Measurements from ENCODE around the gene EPS8.
A peak's percentile ranks its signal among the peaks of the same experiment; 100 is the strongest.

EPS8 gene

DNA sequence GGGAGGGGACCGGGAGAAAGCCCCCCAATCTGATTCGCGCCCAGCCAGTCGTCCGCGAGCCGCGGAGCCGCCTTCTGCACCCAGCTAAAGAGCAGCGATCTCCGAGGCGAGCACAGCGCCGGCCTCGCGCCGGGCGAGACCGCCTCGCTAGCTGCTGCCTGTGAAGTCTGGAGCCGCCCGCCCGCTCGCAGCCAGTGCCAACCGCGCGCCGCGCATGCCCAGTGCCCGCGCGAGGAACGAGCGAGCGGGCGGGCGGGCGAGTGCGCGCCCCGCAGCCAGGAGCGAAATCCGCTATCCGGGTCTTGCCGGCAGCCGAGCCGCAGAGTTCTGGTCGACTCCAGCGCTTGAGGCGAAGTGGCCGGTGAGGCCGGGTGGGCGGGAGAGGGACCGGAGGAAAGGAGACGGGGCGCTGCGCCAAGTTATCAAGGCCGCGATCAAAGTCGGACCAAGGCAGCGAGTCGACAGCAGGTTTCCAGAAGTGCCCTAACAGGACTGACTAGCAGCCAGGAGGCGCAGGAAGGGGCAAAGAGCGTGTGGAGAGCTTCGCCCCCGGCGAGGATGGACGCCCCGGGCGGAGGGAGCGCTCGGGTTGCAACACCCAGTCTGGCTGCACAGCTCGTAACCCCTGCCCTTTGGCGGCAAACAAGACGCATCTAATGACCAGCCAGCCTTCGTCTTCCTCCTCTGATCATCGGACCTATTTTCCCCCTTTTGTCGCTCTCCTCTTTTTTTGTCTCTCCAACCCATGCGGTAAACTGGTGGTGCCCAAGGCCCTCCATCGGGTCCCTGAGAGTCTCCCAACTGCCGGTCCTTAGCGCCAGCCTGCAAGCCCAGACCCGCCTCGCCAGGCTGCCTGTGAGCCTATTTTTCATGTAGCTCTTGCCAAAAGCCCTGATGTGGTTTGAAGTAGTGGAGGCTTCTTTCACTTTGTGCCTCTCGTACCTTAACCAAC is at the start of gene EPS8:
Gene EPS8 (minus strand): TSS at position 169 of the 952 bp plus-strand sequence. CDS start 106,437 bp downstream, outside the sequence.
- peak; percentile 90 for DNase-seq

GRCh38 chr12:15837141-15837790 is 48.1 kb upstream of the EPS8 start:
- DNase-seq, result no peak

- DNase-seq, result no peak
Measured at GRCh38 chr12:15834575-15834974, 45.4 kb upstream of the EPS8 start.

GRCh38 chr12:15831315-15831978 is 42.3 kb upstream of the EPS8 start:
- DNase-seq, result no peak

GRCh38 chr12:15830538-15830937 is 41.4 kb upstream of the EPS8 start:
- DNase-seq, result no peak

DNA sequence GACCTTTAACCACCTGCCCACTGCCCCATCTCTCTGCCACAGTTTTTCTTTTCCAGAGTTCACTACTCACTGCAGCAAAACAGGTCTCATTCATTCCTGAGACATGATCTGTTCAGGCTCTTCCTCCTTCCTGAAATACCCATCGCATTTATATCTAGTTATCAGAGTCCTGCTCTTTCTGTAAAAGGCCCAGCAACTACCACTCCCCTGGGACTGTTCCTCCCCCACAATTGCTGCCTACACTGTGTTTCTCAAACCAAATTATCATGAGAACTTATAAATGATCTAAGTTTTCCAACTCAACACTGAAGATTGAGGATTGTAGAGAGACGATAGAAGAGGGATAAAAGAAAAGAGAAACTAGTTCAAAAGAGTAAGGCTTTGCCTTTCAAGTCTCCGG is 40.8 kb upstream of the EPS8 start:
- DNase-seq, result no peak

DNA sequence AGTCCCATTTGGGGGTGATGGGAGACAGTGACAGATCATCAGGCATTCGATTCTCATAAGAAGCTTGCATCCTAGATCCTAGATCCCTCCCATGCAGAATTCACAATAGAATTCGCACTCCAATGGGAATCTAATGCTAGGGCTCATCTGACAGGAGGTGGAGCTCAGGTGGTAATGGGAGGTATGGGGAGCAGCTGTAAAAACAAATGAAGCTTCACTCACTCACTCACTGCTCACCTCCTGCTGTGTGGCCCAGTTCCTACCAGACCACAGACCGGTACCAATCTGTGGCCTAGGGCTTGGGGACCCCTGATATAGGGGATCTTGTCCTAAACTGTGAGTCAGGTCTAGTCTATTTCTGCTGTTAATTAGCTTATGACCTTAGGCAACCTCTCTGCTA is 40.1 kb upstream of the EPS8 start:
- no peak for DNase-seq

GRCh38 chr12:15827136-15827535 is 37.9 kb upstream of the EPS8 start:
- DNase-seq, result no peak

GRCh38 chr12:15824516-15824915 is 35.3 kb upstream of the EPS8 start:
- no peak for DNase-seq

- DNase-seq, result no peak
Measured at GRCh38 chr12:15823360-15824128, 34.4 kb upstream of the EPS8 start.

GRCh38 chr12:15819644-15820437 is 30.7 kb upstream of the EPS8 start:
- no peak for DNase-seq

- DNase-seq, result no peak
Measured at GRCh38 chr12:15818418-15818817, 29.2 kb upstream of the EPS8 start.

GRCh38 chr12:15815730-15816129 is 26.5 kb upstream of the EPS8 start:
- DNase-seq, result no peak

DNA sequence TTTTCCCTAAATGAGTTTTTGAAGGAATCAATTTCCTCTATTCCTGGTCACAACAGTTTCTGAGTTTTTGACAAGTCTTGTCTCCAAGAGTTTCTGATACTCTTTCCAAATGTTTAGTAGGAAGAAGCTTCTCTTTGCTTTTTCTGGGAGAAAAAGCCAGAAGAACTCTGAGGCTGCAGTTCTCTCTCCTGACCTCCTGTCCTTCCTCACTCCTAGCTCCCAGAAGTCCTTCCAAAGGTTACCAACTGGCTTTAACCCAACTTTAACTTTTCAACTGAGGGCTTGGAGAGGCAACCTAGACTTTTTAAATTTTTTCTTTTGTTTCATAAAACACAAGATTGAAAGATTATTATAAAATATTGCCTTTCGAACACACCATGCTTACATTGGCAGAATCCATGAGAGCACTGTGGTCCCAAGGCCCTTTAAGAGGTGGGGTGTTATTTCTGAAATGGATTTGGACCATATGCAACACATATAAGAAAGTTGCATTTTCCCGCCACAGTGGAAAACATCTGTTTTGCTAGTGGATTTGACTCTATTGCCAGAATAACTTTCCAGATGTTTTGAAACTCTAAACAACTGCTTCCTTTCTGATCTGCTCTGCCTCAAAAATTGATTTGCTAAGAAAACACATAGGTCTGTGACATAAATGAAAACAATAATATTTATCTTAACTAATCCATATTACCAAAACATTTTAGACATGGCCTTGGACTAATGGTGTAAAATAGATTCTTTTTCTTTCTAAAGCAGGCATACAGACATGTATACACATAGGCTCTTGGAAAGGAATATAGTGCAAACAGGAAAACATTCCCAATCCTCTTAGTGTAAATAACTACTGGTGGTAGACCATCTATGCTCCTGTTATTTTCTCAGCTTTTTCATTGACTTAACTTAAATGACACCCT is 22.3 kb upstream of the EPS8 start:
- DNase-seq, result no peak

- DNase-seq, result no peak
Measured at GRCh38 chr12:15808652-15809051, 19.5 kb upstream of the EPS8 start.

GRCh38 chr12:15808250-15808649 is 19.1 kb upstream of the EPS8 start:
- no peak for DNase-seq

GRCh38 chr12:15806826-15807225 is 17.6 kb upstream of the EPS8 start:
- DNase-seq, result no peak

DNA sequence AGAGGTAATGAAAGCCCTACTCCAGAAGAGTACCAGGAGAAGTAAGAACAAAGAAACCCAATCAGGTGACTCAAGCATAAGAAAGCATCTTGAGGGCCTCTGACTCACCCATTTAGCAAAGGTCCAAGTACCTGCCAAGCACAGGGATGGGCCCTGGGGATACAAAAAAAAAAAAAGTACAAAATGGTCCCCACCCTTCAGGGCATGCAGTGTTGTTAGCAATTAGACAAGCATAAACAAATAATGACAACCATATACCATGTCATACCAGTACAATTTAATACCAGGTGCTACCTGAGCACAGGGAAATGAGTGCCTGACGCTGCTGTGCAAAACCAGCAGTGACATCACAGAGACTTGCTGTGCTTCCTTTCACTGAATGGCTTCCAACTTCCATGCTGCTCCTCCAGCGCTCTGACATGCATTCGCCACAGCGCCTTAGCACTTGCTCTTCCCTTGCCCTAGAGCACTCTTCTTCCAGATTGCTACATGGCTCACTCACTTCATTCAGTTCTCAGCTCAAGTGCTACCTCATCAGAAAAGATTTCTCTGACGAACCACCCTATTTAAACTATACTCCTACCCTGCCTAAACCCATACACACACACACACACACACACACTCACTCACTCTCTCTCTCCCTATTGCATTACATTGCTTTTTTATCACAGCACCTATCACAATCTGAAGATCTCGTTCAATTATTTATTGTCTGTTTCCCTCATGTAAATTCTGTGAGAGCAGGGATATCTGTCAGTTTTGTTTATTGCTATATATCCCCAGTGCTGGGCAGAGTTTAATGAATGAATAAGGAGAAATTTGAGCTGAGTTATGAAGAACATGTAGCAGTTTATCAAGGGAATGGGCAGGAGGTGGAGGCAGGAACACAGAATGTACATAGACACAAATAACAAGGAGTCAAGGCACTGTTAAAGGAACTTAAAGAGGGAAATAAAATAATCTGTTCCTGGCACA is 12.9 kb upstream of the EPS8 start:
- no peak for DNase-seq

GRCh38 chr12:15800278-15800677 is 11.1 kb upstream of the EPS8 start:
- no peak for DNase-seq

- DNase-seq, result no peak
Measured at GRCh38 chr12:15797818-15798217, 8.6 kb upstream of the EPS8 start.

Measured in hematopoietic multipotent progenitor cell treated with erythropoietin and hydrocortisone succinate and interleukin-3 and kit ligand, for 6 days (in vitro differentiated cells).